Neural progenitor cell (in vitro differentiated cells): ENCODE results near the gene PSMB9. TPM values are rescaled to one million over a fixed set of nuclear protein-coding genes. Genes with fewer than 3 reads are reported as not detected.

Source experiments
- DNase-seq: peaks from one replicate; pipeline ENCODE4 v3.0.0-alpha.2; 2016; ENCODE audit warnings: low spot score
- H2AFZ ChIP-seq: fragments of 200-600 bp; sonication (generic); replicated peaks from 2 replicates; pipeline ENCODE4 v1.6.1; 2016; ENCODE audit warnings: antibody characterized with exemption
- H3F3A ChIP-seq: fragments of 200-600 bp; sonication (generic); 2 replicates; pipeline ENCODE4 v1.6.1; 2016; ENCODE audit warnings: antibody characterized with exemption, low read depth
- H3K27ac ChIP-seq: fragments of 200-600 bp; sonication (generic); 2 replicates; pipeline ENCODE4 v1.5.1; 2016; ENCODE audit warnings: mild to moderate bottlenecking
- H3K27me3 ChIP-seq: fragments of 200-600 bp; sonication (generic); 2 replicates; pipeline ENCODE4 v1.6.1; 2016; ENCODE audit warnings: mild to moderate bottlenecking, moderate library complexity
- H3K36me3 ChIP-seq: fragments of 200-600 bp; sonication (generic); 2 replicates; pipeline ENCODE4 v1.5.1; 2016
- H3K4me1 ChIP-seq: fragments of 200-600 bp; sonication (generic); 2 replicates; pipeline ENCODE4 v1.6.1; 2016; ENCODE audit warnings: mixed run types
- H3K4me2 ChIP-seq: fragments of 200-600 bp; sonication (generic); 2 replicates; pipeline ENCODE4 v1.6.1; 2016
- H3K4me3 ChIP-seq: fragments of 200-600 bp; sonication (generic); 2 replicates; pipeline ENCODE4 v1.5.1; 2016
- H3K79me2 ChIP-seq: fragments of 200-600 bp; sonication (generic); 2 replicates; pipeline ENCODE4 v1.6.1; 2016; ENCODE audit warnings: low read depth
- H3K9ac ChIP-seq: fragments of 200-600 bp; sonication (generic); 2 replicates; pipeline ENCODE4 v1.6.1; 2016
- H3K9me3 ChIP-seq: fragments of 200-600 bp; sonication (generic); 2 replicates; pipeline ENCODE4 v1.5.1; 2016; ENCODE audit warnings: low read depth
- H4K20me1 ChIP-seq: fragments of 200-600 bp; sonication (generic); 2 replicates; pipeline ENCODE4 v1.6.1; 2016; ENCODE audit warnings: low read depth
- H3K27ac Mint-ChIP-seq: 3 replicates; pipeline ENCODE4 v1.8.0; 2021; ENCODE audit warnings: mixed read lengths
- H3K27me3 Mint-ChIP-seq: 2 replicates; pipeline ENCODE4 v1.8.0; 2022; ENCODE audit warnings: low read depth, mild to moderate bottlenecking, inconsistent platforms, moderate library complexity, mixed read lengths; ENCODE audit not compliant: insufficient read depth
- H3K36me3 Mint-ChIP-seq: 3 replicates; pipeline ENCODE4 v1.8.0; 2021; ENCODE audit warnings: mixed read lengths
- H3K4me1 Mint-ChIP-seq: 3 replicates; pipeline ENCODE4 v1.8.0; 2021; ENCODE audit warnings: mixed read lengths
- H3K4me3 Mint-ChIP-seq: 3 replicates; pipeline ENCODE4 v1.8.0; 2021; ENCODE audit warnings: mild to moderate bottlenecking, moderate library complexity, mixed read lengths
- H3K9me3 Mint-ChIP-seq: 3 replicates; pipeline ENCODE4 v1.8.0; 2020; ENCODE audit warnings: mixed read lengths
- EZH2 ChIP-seq: fragments of 200-600 bp; sonication (generic); IDR thresholded peaks from 2 replicates; pipeline ENCODE4 v1.6.1; 2017; ENCODE audit warnings: antibody characterized with exemption, mild to moderate bottlenecking, moderate library complexity
- EZH2phosphoT487 ChIP-seq: fragments of 200-600 bp; sonication (generic); IDR thresholded peaks from 2 replicates; pipeline ENCODE4 v1.6.1; 2017; ENCODE audit warnings: antibody characterized with exemption
- total RNA-seq: library from RNA; depleted of rRNA; stranded (reverse); fragments of >200 nt; gene quantifications from 2 replicates; pipeline ENCODE4 v1.2.3, GENCODE V29; 2015; ENCODE audit warnings: low replicate concordance
- TF ChIP-seq, protein P1 (sequence below): fragments of 200-600 bp; sonication (generic); IDR thresholded peaks from 2 replicates; pipeline ENCODE4 v1.5.1; 2017; ENCODE audit warnings: antibody characterized with exemption, mild to moderate bottlenecking

Gene PSMB9
- total RNA-seq, 1 donor from 2014 or later: not detected

DNA sequence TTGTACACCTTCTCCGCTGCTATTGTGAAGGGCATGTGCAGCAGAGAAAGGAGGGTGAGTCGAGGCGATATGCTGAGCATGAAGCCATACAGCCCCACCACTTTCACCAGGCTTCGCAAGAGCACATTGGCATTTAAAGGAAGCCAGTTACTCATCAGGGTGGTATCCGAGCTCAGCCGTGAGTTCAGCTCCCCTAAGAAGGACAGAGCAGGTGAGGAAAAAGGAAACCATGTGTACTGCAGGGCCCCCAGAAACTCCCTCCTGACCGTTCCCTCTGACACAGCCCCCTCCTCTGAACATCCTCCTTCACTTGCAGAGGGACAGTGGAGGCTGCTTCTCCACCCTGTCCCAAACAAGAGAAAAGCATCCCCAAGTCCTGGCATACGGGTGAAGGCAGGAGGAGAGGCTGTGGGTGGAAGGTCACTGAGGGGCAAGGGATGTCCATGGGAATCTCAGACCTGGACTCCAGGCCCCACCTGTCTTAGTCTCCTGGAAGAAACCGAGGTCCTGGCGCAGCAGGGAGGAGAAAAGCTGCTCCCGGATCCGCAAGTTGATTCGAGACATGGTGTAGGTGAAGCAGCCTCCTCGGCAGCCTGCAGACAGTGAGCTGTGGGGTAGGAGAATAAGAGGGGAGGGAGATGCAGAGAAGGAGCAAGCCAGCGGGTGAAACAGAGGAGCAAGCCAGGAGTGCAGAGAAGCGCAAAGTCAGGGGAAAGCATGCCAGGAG lies 18.7 kb upstream of the PSMB9 start:
- no peaks in the 10 kb centered on the region for H4K20me1 ChIP-seq
- Mint-ChIP-seq H3K36me3 (no peaks in the 10 kb centered on the region), H3K27me3 (peaks cover 4% of the 10 kb centered on the region), H3K27ac (no peak overlapping the region), H3K4me1 (peaks cover 6% of the 10 kb centered on the region), H3K9me3 (no peaks in the 10 kb centered on the region), H3K4me3 (no peak overlapping the region)
- H3K27ac ChIP-seq: no peak overlapping the region
- peaks cover 5% of the 10 kb centered on the region for H3K4me1 ChIP-seq
- TF ChIP-seq EZH2: no peak
- TF ChIP-seq, protein P1, sequence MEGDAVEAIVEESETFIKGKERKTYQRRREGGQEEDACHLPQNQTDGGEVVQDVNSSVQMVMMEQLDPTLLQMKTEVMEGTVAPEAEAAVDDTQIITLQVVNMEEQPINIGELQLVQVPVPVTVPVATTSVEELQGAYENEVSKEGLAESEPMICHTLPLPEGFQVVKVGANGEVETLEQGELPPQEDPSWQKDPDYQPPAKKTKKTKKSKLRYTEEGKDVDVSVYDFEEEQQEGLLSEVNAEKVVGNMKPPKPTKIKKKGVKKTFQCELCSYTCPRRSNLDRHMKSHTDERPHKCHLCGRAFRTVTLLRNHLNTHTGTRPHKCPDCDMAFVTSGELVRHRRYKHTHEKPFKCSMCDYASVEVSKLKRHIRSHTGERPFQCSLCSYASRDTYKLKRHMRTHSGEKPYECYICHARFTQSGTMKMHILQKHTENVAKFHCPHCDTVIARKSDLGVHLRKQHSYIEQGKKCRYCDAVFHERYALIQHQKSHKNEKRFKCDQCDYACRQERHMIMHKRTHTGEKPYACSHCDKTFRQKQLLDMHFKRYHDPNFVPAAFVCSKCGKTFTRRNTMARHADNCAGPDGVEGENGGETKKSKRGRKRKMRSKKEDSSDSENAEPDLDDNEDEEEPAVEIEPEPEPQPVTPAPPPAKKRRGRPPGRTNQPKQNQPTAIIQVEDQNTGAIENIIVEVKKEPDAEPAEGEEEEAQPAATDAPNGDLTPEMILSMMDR: no peak
- TF ChIP-seq EZH2phosphoT487: no peak
- H2AFZ ChIP-seq: no peak overlapping the region
- H3K4me3 ChIP-seq: no peak overlapping the region
- H3K36me3 ChIP-seq: no peaks in the 10 kb centered on the region
- no peaks in the 10 kb centered on the region for H3K79me2 ChIP-seq
- DNase-seq: no peak
- H3K9ac ChIP-seq: no peak overlapping the region
- H3K9me3 ChIP-seq: no peaks in the 10 kb centered on the region
- H3F3A ChIP-seq: peaks cover 5% of the 10 kb centered on the region
- H3K27me3 ChIP-seq: peaks cover 14% of the 10 kb centered on the region
- no peak overlapping the region for H3K4me2 ChIP-seq

DNA sequence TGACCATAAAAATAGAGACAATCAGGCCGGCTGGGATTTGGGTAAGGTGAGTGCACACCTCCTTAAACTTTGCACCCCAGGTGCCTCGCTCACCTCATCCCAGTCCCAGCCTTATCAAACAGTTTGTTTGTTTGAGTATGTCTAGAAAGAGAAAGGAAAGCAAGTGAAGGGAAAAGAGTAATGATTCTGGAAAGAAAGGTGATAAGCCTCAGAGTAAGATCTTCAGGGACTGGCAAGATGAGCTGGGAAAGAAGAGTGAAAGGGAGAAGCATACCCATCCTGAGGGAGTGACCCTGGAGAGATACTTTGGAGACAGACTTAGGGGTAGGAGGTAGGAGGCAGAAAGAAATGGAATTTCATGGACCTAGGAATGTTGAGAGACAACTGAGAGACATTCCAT lies 17.1 kb upstream of the PSMB9 start:
- no peak for TF ChIP-seq EZH2
- TF ChIP-seq EZH2phosphoT487: no peak
- TF ChIP-seq, protein P1: no peak
- H3K4me1 Mint-ChIP-seq: peaks cover 6% of the 10 kb centered on the region
- Histone ChIP-seq H3K4me1 (peaks cover 5% of the 10 kb centered on the region), H3K27me3 (peaks cover 19% of the 10 kb centered on the region), H3K4me3 (no peak overlapping the region), H3K4me2 (no peak overlapping the region), H4K20me1 (no peaks in the 10 kb centered on the region), H3F3A (peaks cover 5% of the 10 kb centered on the region), H2AFZ (no peak overlapping the region), H3K9ac (no peak overlapping the region), H3K79me2 (no peaks in the 10 kb centered on the region), H3K36me3 (no peaks in the 10 kb centered on the region), H3K9me3 (no peaks in the 10 kb centered on the region), H3K27ac (no peak overlapping the region)
- H3K36me3 Mint-ChIP-seq: no peaks in the 10 kb centered on the region
- no peak for DNase-seq
- peak overlapping the region; percentile 40 for H3K27ac Mint-ChIP-seq
- peak overlapping the region; percentile 79 for H3K4me3 Mint-ChIP-seq
- peaks cover 15% of the 10 kb centered on the region for H3K27me3 Mint-ChIP-seq
- H3K9me3 Mint-ChIP-seq: no peaks in the 10 kb centered on the region

DNA sequence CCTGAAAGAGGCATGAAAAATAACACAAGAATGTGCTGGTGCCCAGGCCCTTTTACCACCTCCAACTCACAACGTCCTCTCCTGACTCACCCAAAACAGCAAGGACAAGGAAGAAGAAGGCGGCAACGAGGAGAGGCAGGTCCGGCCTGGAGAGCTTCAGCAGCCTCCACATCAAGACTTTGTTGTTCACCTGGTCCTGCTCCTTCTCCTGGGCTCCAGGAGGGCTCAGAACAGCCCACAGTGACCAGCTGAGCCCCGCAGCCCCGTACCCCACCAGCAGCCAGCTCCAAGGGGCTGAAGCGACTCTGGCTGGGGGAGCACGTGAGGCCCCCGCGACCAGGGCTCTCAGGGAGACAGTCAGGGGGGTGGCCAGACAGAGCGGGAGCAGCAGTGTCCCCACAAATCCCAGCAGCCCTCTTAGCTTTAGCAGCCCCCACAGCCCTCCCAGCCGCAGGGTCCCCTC lies 16.3 kb upstream of the PSMB9 start:
- H3K9me3 Mint-ChIP-seq: no peaks in the 10 kb centered on the region
- H3K4me3 Mint-ChIP-seq: peak overlapping the region; percentile 90
- no peak overlapping the region for H3K9ac ChIP-seq
- peaks cover 27% of the 10 kb centered on the region for H3K27me3 ChIP-seq
- peaks cover 5% of the 10 kb centered on the region for H3K4me1 ChIP-seq
- H3K9me3 ChIP-seq: no peaks in the 10 kb centered on the region
- H3K4me1 Mint-ChIP-seq: peaks cover 6% of the 10 kb centered on the region
- H4K20me1 ChIP-seq: no peaks in the 10 kb centered on the region
- peaks cover 22% of the 10 kb centered on the region for H3K27me3 Mint-ChIP-seq
- H3K36me3 Mint-ChIP-seq: no peaks in the 10 kb centered on the region
- no peaks in the 10 kb centered on the region for H3K79me2 ChIP-seq
- peak overlapping the region; percentile 67 for H3K4me3 ChIP-seq
- peaks cover 5% of the 10 kb centered on the region for H3F3A ChIP-seq
- peak overlapping the region; percentile 71 for H3K4me2 ChIP-seq
- DNase-seq: no peak
- H3K27ac Mint-ChIP-seq: peak overlapping the region; percentile 40
- H3K27ac ChIP-seq: no peak overlapping the region
- no peaks in the 10 kb centered on the region for H3K36me3 ChIP-seq
- TF ChIP-seq, protein P1: no peak
- TF ChIP-seq EZH2 (no peak), EZH2phosphoT487 (no peak)
- H2AFZ ChIP-seq: peak overlapping the region; percentile 66
